ENCODE data around the gene SNCAIP. TPM values are rescaled to one million over a fixed set of nuclear protein-coding genes. Genes with fewer than 3 reads are reported as not detected.

SNCAIP gene
- total RNA-seq, 1 experiment from 2014 or later, result not detected

- Histone ChIP-seq H3K27me3 (ENCODE audit: control insufficient read depth, insufficient read depth, low read length) (no peaks in the 10 kb centered on the region; the same call in 1 of the 2 replicates), H3K9me3 (ENCODE audit: control insufficient read depth, insufficient read depth, low read depth, low read length) (no peaks in the 10 kb centered on the region), H3K27ac (ENCODE audit: low read length) (no peak overlapping the region), H3K4me1 (ENCODE audit: control insufficient read depth, insufficient read depth, low read length) (no peaks in the 10 kb centered on the region), H3K36me3 (ENCODE audit: control insufficient read depth, insufficient read depth, low read length) (no peaks in the 10 kb centered on the region), H3K4me3 (ENCODE audit: low read depth in 2 of 2, low read length in 2 of 2) (no peak overlapping the region)
- ChIA-PET POLR2A (no interaction called here), CTCF (no interaction called here)
- no peak for ATAC-seq
- intact Hi-C loops (cut with micrococcal nuclease; ENCODE audit: unreplicated experiment) (no loop called here), in situ Hi-C loops (cut with HindIII; ENCODE audit: low pct_unique_long_range_greater_than_20kb, low sequenced_read_pairs) (no loop called here)
- BruUV-seq (replicated peaks), result no TSS peak
- TF ChIP-seq TCF7L2 (IDR thresholded peaks at IDR 0.05; ENCODE audit: low read depth, low read length), result no peak
- no peak for TF ChIP-seq CTCF (IDR thresholded peaks at IDR 0.05)
- no peak for TF ChIP-seq POLR2AphosphoS5 (IDR thresholded peaks at IDR 0.05; ENCODE audit: low read depth, low read length)
- TF ChIP-seq REST (IDR thresholded peaks at IDR 0.05; ENCODE audit: insufficient read depth in 1 of 2, low read depth in 2 of 2, low read length in 1 of 2), result no peak
- TF ChIP-seq SIN3A (IDR thresholded peaks at IDR 0.05; ENCODE audit: borderline replicate concordance, insufficient read depth, low read depth, low read length), result no peak
- DNase-seq (ENCODE audit: low read depth, low spot score), result no peak
Observed at GRCh38 chr5:122421374-122422079, 109.5 kb downstream of the SNCAIP start.

- no peak overlapping the region for H3K27ac ChIP-seq (ENCODE audit: low read length)
- no peak overlapping the region for H3K4me3 ChIP-seq (ENCODE audit: low read depth in 2 of 2, low read length in 2 of 2)
- H3K36me3 ChIP-seq (ENCODE audit: control insufficient read depth, insufficient read depth, low read length), result no peaks in the 10 kb centered on the region
- in situ Hi-C loops (cut with HindIII; ENCODE audit: low pct_unique_long_range_greater_than_20kb, low sequenced_read_pairs) (no loop called here), intact Hi-C loops (cut with micrococcal nuclease; ENCODE audit: unreplicated experiment) (no loop called here)
- BruUV-seq (replicated peaks), result no TSS peak
- no peak for ATAC-seq
- H3K9me3 ChIP-seq (ENCODE audit: control insufficient read depth, insufficient read depth, low read depth, low read length), result no peaks in the 10 kb centered on the region
- ChIA-PET POLR2A (no interaction called here), CTCF (no interaction called here)
- H3K4me1 ChIP-seq (ENCODE audit: control insufficient read depth, insufficient read depth, low read length), result no peaks in the 10 kb centered on the region
- DNase-seq (ENCODE audit: low read depth, low spot score), result no peak
- TF ChIP-seq REST (IDR thresholded peaks at IDR 0.05; ENCODE audit: insufficient read depth in 1 of 2, low read depth in 2 of 2, low read length in 1 of 2) (no peak), TCF7L2 (IDR thresholded peaks at IDR 0.05; ENCODE audit: low read depth, low read length) (no peak), POLR2AphosphoS5 (IDR thresholded peaks at IDR 0.05; ENCODE audit: low read depth, low read length) (no peak), SIN3A (IDR thresholded peaks at IDR 0.05; ENCODE audit: borderline replicate concordance, insufficient read depth, low read depth, low read length) (no peak), CTCF (IDR thresholded peaks at IDR 0.05) (no peak)
- no peaks in the 10 kb centered on the region; the same call in 1 of the 2 replicates for H3K27me3 ChIP-seq (ENCODE audit: control insufficient read depth, insufficient read depth, low read length)
Observed at GRCh38 chr5:122423221-122423620, 111.2 kb downstream of the SNCAIP start.
